ENCODE measurements around the gene BOLA3. TPM values are rescaled to one million over a fixed set of nuclear protein-coding genes. Genes with fewer than 3 reads are reported as not detected.

BOLA3 gene
- total and polyA plus RNA-seq, 10 of the 15 experiments (the other 5 are each of a cell fraction or from before 2014, with no cell fraction given) = 62.6 to 300 (median 134) TPM

- DNase-seq (ENCODE audit: low read depth, low spot score) = no peak
- FAIRE-seq = no peak
- no peaks in the 10 kb centered on the region for H3K9me3 ChIP-seq (replicated peaks; ENCODE audit: control insufficient read depth, insufficient read depth, low read length)
- no TSS peak for BruUV-seq (replicated peaks)
- no peaks in the 10 kb centered on the region; the same call in 1 of the 2 replicates for H4K20me1 ChIP-seq (ENCODE audit: control insufficient read depth, insufficient read depth)
- H3K4me2 ChIP-seq (ENCODE audit: control insufficient read depth, insufficient read depth) = peak overlapping the region; percentile 28; the same call in 1 of the 2 replicates
- H3K27me3 ChIP-seq (replicated peaks in 1 of 2; ENCODE audit: control insufficient read depth in 2 of 2, insufficient read depth in 2 of 2, low read length in 1 of 2) = no peaks in the 10 kb centered on the region
- no peak for ATAC-seq
- CTCF ChIA-PET = interaction anchor here (0.9 to 8.5 kb wide), 9 partner anchors 8 to 353 kb away, joined by 3 to 90 read pairs (median 5); partner anchors contain the start of genes BOLA3 and MTHFD2
- POLR2A ChIA-PET = interaction anchor here (1.2 to 5.6 kb wide), 10 partner anchors 9 to 353 kb away, joined by 3 to 64 read pairs (median 10); partner anchors contain the start of gene MTHFD2
- peak overlapping the region; percentile 96 for H3K27ac ChIP-seq (ENCODE audit: control insufficient read depth, insufficient read depth)
- TF ChIP-seq WRNIP1 (IDR thresholded peaks at IDR 0.05; ENCODE audit: borderline replicate concordance, low read depth, low read length) = no peak
- TF ChIP-seq STAT3 (IDR thresholded peaks at IDR 0.05; ENCODE audit: low read depth, low read length) = no peak
- TF ChIP-seq SKIL (IDR thresholded peaks at IDR 0.05; ENCODE audit: low read depth, poor library complexity, severe bottlenecking) = peak; percentile 21
- in situ Hi-C loops (cut with MboI) (no loop called here), intact Hi-C loops (cut with micrococcal nuclease; ENCODE audit: unreplicated experiment) (loop anchor here (1.0 to 2.0 kb wide), 2 partner anchors 21 to 57 kb away; partner anchors contain the start of gene MTHFD2)
- no peak overlapping the region for H2AFZ ChIP-seq (ENCODE audit: control insufficient read depth, low read depth, low read length)
- peaks cover 32% of the 10 kb centered on the region for H3K4me1 ChIP-seq (ENCODE audit: control insufficient read depth, insufficient read depth, low read length)
- SMC1A ChIA-PET (ENCODE audit: uncharacterized antibody, unreplicated experiment) = interaction anchor here (0.8 to 3.7 kb wide), 10 partner anchors 10 to 30 kb away, joined by 3 to 28 read pairs (median 8); partner anchors contain the start of genes BOLA3 and MTHFD2
- H3K4me3 ChIP-seq = peak overlapping the region; percentile 98
- peaks cover 56% of the 10 kb centered on the region for H3K79me2 ChIP-seq (ENCODE audit: control insufficient read depth, insufficient read depth, low read length)
- RAD21 ChIA-PET (ENCODE audit: unreplicated experiment) = interaction anchor here (1.3 to 3.8 kb wide), 9 partner anchors 9 to 355 kb away, joined by 3 to 39 read pairs (median 6); partner anchors contain the start of genes BOLA3 and MTHFD2
- peak overlapping the region; percentile 99 for H3K9ac ChIP-seq (ENCODE audit: control insufficient read depth, insufficient read depth, low read length)
- H3K36me3 ChIP-seq (ENCODE audit: control insufficient read depth in 2 of 2, insufficient read depth in 2 of 2, low read length in 1 of 2) = no peaks in the 10 kb centered on the region
These were observed 30.0 kb upstream of the BOLA3 start for GRCh38 chr2:74177696-74178095.
